Measurements from ENCODE around the gene S100A12. TPM values are rescaled to one million over a fixed set of nuclear protein-coding genes. Genes with fewer than 3 reads are reported as not detected.

The S100A12 gene
- total and polyA plus RNA-seq, 7 donors: 2.9 to 23.4 (median 20.8) TPM; not detected in 4

DNA sequence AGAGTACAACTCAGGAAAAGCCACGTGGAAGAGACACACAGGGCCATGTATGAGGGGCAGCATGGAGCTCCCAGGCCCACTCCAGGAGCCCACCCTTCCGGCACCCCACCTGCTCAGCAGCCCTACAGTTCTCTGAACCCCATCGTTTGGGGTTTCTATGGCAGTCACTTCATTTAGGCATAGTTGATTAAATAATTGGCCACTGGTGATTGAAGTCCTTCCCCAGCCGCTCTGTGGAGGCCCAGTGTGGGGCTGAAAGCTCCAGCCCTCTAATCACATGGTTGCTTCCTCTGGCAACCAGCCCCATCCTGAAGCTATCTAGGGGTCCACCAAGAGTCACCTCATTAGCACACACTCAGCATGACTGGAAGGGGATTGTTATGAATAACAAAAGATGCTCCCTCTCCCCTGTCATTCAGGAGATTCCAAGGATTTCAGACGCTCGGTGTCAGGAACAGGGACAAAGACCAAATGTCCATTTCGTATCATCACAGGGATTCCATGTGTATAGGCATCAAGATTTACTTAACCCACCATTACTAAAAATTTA lies 28.7 kb upstream of the S100A12 start:
- H3K36me3 ChIP-seq: no peaks in the 10 kb centered on the region
- peaks cover 0 to 4% (median 0%) of the 10 kb centered on the region in 3 donors for H3K27me3 ChIP-seq
- TF ChIP-seq CTCF (IDR thresholded peaks at IDR 0.05) (no peak), EP300 (IDR thresholded peaks at IDR 0.05) (no peak), POLR2AphosphoS5 (IDR thresholded peaks at IDR 0.05) (no peak), POLR2A (IDR thresholded peaks at IDR 0.05) (no peak)
- no peak for DNase-seq
- H3K4me1 ChIP-seq: no peaks in the 10 kb centered on the region
- intact Hi-C loops (cut with DNase I): no loop called here
- WGBS, 2 donors: 77 to 83% methylated on average over 7 of the region's 7 CpGs
- peaks cover 0 to 3% (median 0%) of the 10 kb centered on the region in 4 donors for H3K9me3 ChIP-seq
- H3K27ac ChIP-seq: no peak overlapping the region
- H3K4me3 ChIP-seq: no peak overlapping the region

- H3K27ac ChIP-seq: no peak overlapping the region
- H3K4me1 ChIP-seq: no peaks in the 10 kb centered on the region
- no peak for DNase-seq
- peaks cover 0 to 4% (median 0%) of the 10 kb centered on the region in 3 donors for H3K27me3 ChIP-seq
- WGBS, 2 donors: 82 to 86% methylated on average over 11 of the region's 11 CpGs
- intact Hi-C loops (cut with DNase I): no loop called here
- H3K9me3 ChIP-seq: peaks cover 0 to 2% (median 0%) of the 10 kb centered on the region in 4 donors
- no peak overlapping the region for H3K4me3 ChIP-seq
- TF ChIP-seq EP300 (IDR thresholded peaks at IDR 0.05) (no peak), POLR2A (IDR thresholded peaks at IDR 0.05) (no peak), POLR2AphosphoS5 (IDR thresholded peaks at IDR 0.05) (no peak), CTCF (IDR thresholded peaks at IDR 0.05) (no peak)
- H3K36me3 ChIP-seq: no peaks in the 10 kb centered on the region
Observed at GRCh38 chr1:153403421-153404085, 28.1 kb upstream of the S100A12 start.

GRCh38 chr1:153402226-153402625 lies 26.8 kb upstream of the S100A12 start:
- Histone ChIP-seq H3K36me3 (no peaks in the 10 kb centered on the region), H3K9me3 (no peaks in the 10 kb centered on the region), H3K4me1 (no peaks in the 10 kb centered on the region), H3K27me3 (peaks cover 0 to 12% (median 0%) of the 10 kb centered on the region in 3 donors), H3K27ac (no peak overlapping the region), H3K4me3 (no peak overlapping the region)
- intact Hi-C loops (cut with DNase I): no loop called here
- 45 to 69% methylated on average over 2 of the region's 2 CpGs for WGBS, 2 donors
- no peak for DNase-seq
- TF ChIP-seq POLR2AphosphoS5 (IDR thresholded peaks at IDR 0.05) (no peak), CTCF (IDR thresholded peaks at IDR 0.05) (no peak)

GRCh38 chr1:153401461-153401860 lies 26.0 kb upstream of the S100A12 start:
- intact Hi-C loops (cut with DNase I): no loop called here
- Histone ChIP-seq H3K4me1 (no peaks in the 10 kb centered on the region), H3K9me3 (no peaks in the 10 kb centered on the region), H3K36me3 (no peaks in the 10 kb centered on the region), H3K27me3 (peaks cover 0 to 15% (median 0%) of the 10 kb centered on the region in 3 donors), H3K4me3 (no peak overlapping the region), H3K27ac (no peak overlapping the region)
- TF ChIP-seq EP300 (IDR thresholded peaks at IDR 0.05): no peak
- TF ChIP-seq POLR2A (IDR thresholded peaks at IDR 0.05): no peak
- TF ChIP-seq CTCF (IDR thresholded peaks at IDR 0.05): no peak
- 88 to 95% methylated on average over 9 of the region's 9 CpGs for WGBS, 2 donors
- DNase-seq: no peak

Data from sigmoid colon (tissue), 7 donors.